Immature natural killer cell (primary cell): Measurements from ENCODE around the gene SRSF7. TPM values are rescaled to one million over a fixed set of nuclear protein-coding genes. Genes with fewer than 3 reads are reported as not detected.

Experiments used
- DNase-seq, 3 donors: peaks; one replicate each; pipeline ENCODE4 v3.0.0; 2022; ENCODE audit warnings: mixed read lengths in 1 of 3
- H3K27ac Mint-ChIP-seq, 6 donors: one replicate each; pipeline ENCODE4 v1.8.0; 2020; ENCODE audit warnings: mixed read lengths in 6 of 6, mild to moderate bottlenecking in 5 of 6, inconsistent platforms in 4 of 6, moderate library complexity in 3 of 6
- H3K27me3 Mint-ChIP-seq, 3 donors: one replicate each; pipeline ENCODE4 v1.8.0; 2020 to 2021; ENCODE audit warnings: low read depth in 3 of 3, mild to moderate bottlenecking in 3 of 3, mixed read lengths in 3 of 3, moderate library complexity in 3 of 3, inconsistent platforms in 1 of 3
- H3K36me3 Mint-ChIP-seq, 3 donors: one replicate each; pipeline ENCODE4 v1.8.0; 2020; ENCODE audit warnings: mixed read lengths in 3 of 3, inconsistent platforms in 2 of 3, mild to moderate bottlenecking in 2 of 3
- H3K4me1 Mint-ChIP-seq, 2 donors: one replicate each; pipeline ENCODE4 v1.8.0; 2020; ENCODE audit warnings: inconsistent platforms in 2 of 2, mild to moderate bottlenecking in 2 of 2, mixed read lengths in 2 of 2, moderate library complexity in 1 of 2
- H3K4me3 Mint-ChIP-seq, 5 donors: one replicate each; pipeline ENCODE4 v1.8.0; 2020; ENCODE audit warnings: mild to moderate bottlenecking in 5 of 5, mixed read lengths in 5 of 5, inconsistent platforms in 3 of 5, moderate library complexity in 3 of 5
- H3K9me3 Mint-ChIP-seq, 6 donors: one replicate each; pipeline ENCODE4 v1.8.0; 2020; ENCODE audit warnings: mild to moderate bottlenecking in 6 of 6, mixed read lengths in 6 of 6, inconsistent platforms in 4 of 6, moderate library complexity in 3 of 6
- polyA plus RNA-seq, 3 donors: library from polyadenylated mRNA; unstranded; fragments of 300-500 nt; fragmentation: Illumina TruSeq; gene quantifications; one replicate each; pipeline ENCODE4 v1.2.3, GENCODE V29; 2021

SRSF7 gene
- polyA plus RNA-seq, 3 donors from 2014 or later, result 171 to 209 (median 203) TPM

DNA sequence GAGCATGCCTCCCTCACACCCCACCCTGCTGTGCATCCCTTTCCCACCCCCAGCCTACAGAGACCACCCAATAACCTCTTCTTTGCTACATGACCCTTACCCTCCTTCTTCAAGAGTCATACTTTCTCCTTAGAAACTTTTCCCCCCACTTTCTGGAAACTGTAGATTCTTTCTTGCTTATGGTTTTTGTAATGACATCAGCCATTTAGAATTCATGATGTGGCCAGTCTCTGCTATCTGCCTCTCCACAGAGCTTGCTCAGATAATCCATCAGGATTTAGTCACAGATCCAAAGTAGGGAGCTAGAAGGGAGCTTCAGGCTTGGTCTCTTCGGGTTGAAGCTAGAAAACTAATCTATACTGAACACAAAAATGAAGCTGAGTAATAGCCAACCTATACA, 48.7 kb downstream of the SRSF7 start:
- Mint-ChIP-seq H3K27me3 (peaks cover 0 to 2% (median 2%) of the 10 kb centered on the region in 3 donors), H3K27ac (peak overlapping the region in 2 of 6 donors; percentile 25 to 41), H3K4me3 (no peak overlapping the region), H3K9me3 (no peaks in the 10 kb centered on the region), H3K36me3 (peaks cover 0 to 9% (median 4%) of the 10 kb centered on the region in 3 donors), H3K4me1 (peaks cover 5 to 21% of the 10 kb centered on the region in 2 donors)
- DNase-seq, result no peak

GRCh38 chr2:38701542-38701941, 49.6 kb downstream of the SRSF7 start:
- H3K4me3 Mint-ChIP-seq, result no peak overlapping the region
- no peak for DNase-seq
- no peak overlapping the region for H3K27ac Mint-ChIP-seq
- H3K27me3 Mint-ChIP-seq, result peaks cover 0 to 2% (median 2%) of the 10 kb centered on the region in 3 donors
- peaks cover 8 to 26% of the 10 kb centered on the region in 2 donors for H3K4me1 Mint-ChIP-seq
- no peaks in the 10 kb centered on the region for H3K9me3 Mint-ChIP-seq
- peaks cover 0 to 9% (median 4%) of the 10 kb centered on the region in 3 donors for H3K36me3 Mint-ChIP-seq

DNA sequence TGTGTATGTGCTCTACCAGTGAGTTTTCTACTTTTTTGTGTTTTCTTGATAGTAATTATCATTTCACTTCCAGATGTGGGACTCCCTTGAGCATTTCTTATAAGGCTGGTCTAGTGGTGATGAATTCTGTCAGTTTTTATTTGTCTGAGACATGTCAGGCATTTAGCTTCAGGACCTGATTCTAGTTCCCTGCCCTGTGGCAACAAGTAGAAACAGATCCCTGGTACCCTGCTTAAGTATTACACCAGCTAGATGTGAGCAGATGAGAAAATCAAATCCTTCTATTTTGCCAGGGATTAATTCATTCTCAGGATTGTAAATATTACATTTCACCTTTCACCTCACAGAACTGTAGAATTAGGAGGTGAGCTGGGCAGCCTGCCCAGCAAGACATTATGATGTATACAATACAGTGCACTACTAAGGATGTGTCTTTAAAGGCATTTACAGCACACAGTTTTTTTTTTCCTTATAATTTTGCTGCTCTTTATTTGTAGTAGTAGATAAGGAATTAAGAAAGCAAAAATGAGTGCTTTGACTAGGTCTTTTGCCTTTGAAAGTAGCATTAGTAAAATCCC, 50.2 kb downstream of the SRSF7 start:
- Mint-ChIP-seq H3K9me3 (no peaks in the 10 kb centered on the region), H3K36me3 (peaks cover 0 to 9% (median 4%) of the 10 kb centered on the region in 3 donors), H3K4me1 (peaks cover 8 to 26% of the 10 kb centered on the region in 2 donors), H3K27ac (peak overlapping the region in 4 of 6 donors; percentile 16 to 87 (median 62)), H3K27me3 (peaks cover 0 to 2% (median 2%) of the 10 kb centered on the region in 3 donors), H3K4me3 (peak overlapping the region in 2 of 5 donors; percentile 25 to 71)
- DNase-seq, result no peak

GRCh38 chr2:38700113-38700785, 50.9 kb downstream of the SRSF7 start:
- Mint-ChIP-seq H3K36me3 (peaks cover 0 to 6% (median 2%) of the 10 kb centered on the region in 3 donors), H3K4me3 (peak overlapping the region in 4 of 5 donors; percentile 3 to 71 (median 35)), H3K4me1 (peaks cover 8 to 26% of the 10 kb centered on the region in 2 donors), H3K27me3 (peaks cover 0 to 2% (median 0%) of the 10 kb centered on the region in 3 donors), H3K9me3 (no peaks in the 10 kb centered on the region), H3K27ac (peak overlapping the region in 5 of 6 donors; percentile 16 to 87 (median 44))
- peak in 1 of 3 donors; percentile 10 for DNase-seq

GRCh38 chr2:38698467-38699003, 52.6 kb downstream of the SRSF7 start:
- Mint-ChIP-seq H3K4me3 (no peak overlapping the region), H3K9me3 (no peaks in the 10 kb centered on the region), H3K4me1 (peaks cover 8 to 26% of the 10 kb centered on the region in 2 donors), H3K27me3 (peaks cover 0 to 2% (median 0%) of the 10 kb centered on the region in 3 donors), H3K27ac (peak overlapping the region in 2 of 6 donors; percentile 16 to 46), H3K36me3 (peaks cover 0 to 4% (median 0%) of the 10 kb centered on the region in 3 donors)
- DNase-seq, result no peak

DNA sequence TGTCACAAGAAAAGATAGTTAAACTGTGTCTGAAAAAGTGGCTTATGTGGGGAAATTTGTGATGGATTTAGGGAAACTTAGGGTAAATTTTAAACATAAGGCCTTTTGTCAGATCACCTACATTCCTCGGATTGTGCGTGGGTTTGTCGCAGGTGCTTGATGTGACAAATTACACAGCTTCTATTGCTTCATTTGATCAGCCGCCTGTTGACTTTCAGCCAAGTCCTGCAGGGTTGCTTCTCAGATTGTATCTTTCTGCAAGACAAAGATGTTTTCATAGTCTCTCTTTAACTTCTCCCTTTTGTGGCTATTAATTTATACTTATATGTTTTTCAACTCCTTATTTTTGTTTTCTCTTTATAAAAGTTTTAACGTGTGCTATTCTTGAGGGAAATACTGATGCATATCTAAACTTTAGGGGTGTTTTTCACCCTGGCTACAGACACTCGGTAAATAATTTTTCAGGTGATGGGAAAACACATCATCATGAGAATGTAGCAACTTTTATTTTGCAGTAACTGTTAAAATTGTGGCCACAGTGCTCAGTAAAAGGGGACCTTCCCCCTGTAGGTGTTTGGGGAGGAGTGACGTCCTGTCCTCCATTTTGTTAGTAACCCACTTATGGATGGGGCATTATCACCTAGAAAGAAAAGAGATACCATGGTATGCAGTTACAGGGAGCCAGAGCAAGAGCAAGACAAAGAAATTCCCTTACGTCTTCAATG, 53.9 kb downstream of the SRSF7 start:
- H3K9me3 Mint-ChIP-seq, result no peaks in the 10 kb centered on the region
- H3K36me3 Mint-ChIP-seq, result peaks cover 0 to 8% (median 4%) of the 10 kb centered on the region in 3 donors
- H3K4me1 Mint-ChIP-seq, result peaks cover 8 to 26% of the 10 kb centered on the region in 2 donors
- peaks cover 0 to 2% (median 0%) of the 10 kb centered on the region in 3 donors for H3K27me3 Mint-ChIP-seq
- H3K4me3 Mint-ChIP-seq, result peak overlapping the region in 2 of 5 donors; percentile 39 to 44
- peak; percentile 41 to 54 (median 53) for DNase-seq
- H3K27ac Mint-ChIP-seq, result peak overlapping the region; percentile 56 to 93 (median 76)

Other genes starting within 250 kb of the SRSF7 start
- gene HNRNPLL, start 148.4 kb downstream of the SRSF7 start, polyA plus RNA-seq, result 10 to 100 TPM in 2 of 3 donors, 1 to 10 TPM in 1; 7.4 to 13.9 (median 11.5) TPM
- gene GALM, start 85.2 kb downstream of the SRSF7 start, polyA plus RNA-seq, result 10 to 100 TPM in 2 of 3 donors, 1 to 10 TPM in 1; 7.0 to 14.9 (median 14.8) TPM
- gene GEMIN6, start 26.8 kb upstream of the SRSF7 start, polyA plus RNA-seq, result 10 to 100 TPM in 1 of 3 donors, 1 to 10 TPM in 2; 5.8 to 13.6 (median 7.9) TPM
- gene DHX57, start 124.6 kb upstream of the SRSF7 start, polyA plus RNA-seq, result 1 to 10 TPM in 2 of 3 donors, under 1 TPM in 1; 0.93 to 6.9 (median 4.4) TPM
- 1 to 10 TPM; 3.1 to 7.8 (median 7.2) TPM for gene MORN2, start 124.6 kb upstream of the SRSF7 start, polyA plus RNA-seq
- gene ARHGEF33, start 138.5 kb upstream of the SRSF7 start, polyA plus RNA-seq, result not detected